Spleen (tissue), 7 donors: ENCODE data around the gene TECPR1.

Source experiments
- CTCF ChIP-seq, 11 experiments: fragments of 200-600 bp in 7 of 11; fragments of 450-650 bp in 4 of 11; sonication (generic) in 4 of 11; IDR thresholded peaks in 8 of 11; conservative IDR thresholded peaks in 3 of 11; 1 replicate in 7 of 11; 2 replicates in 4 of 11; pipeline versions ENCODE4 v1.4.0 to v1.8.0; 2016 to 2021; ENCODE audit warnings: antibody characterized with exemption in 11 of 11, inconsistent platforms in 4 of 11, mild to moderate bottlenecking in 1 of 11
- POLR2AphosphoS5 ChIP-seq, 3 donors: sonication (generic); formaldehyde crosslinking; IDR thresholded peaks; one replicate each; pipeline ENCODE4 v1.5.1; 2017; ENCODE audit warnings: antibody characterized with exemption in 3 of 3
- donor health status: DM: no; HTN: no; CAD: no; lungs with moderate emphysema.
- donor health status: DM: no; HTN: no; CAD: no.
- donor health status: DM: no; HTN: no; CAD: no.

- no peak for TF ChIP-seq CTCF (IDR thresholded peaks at IDR 0.05 in 8 of 11, conservative IDR thresholded peaks at IDR 0.05 in 3 of 11)
- no peak for TF ChIP-seq POLR2AphosphoS5 (IDR thresholded peaks at IDR 0.05)
Observed at GRCh38 chr7:98234429-98235147, 17.4 kb downstream of the TECPR1 start.
